H9 (cell line): Measurements from ENCODE around the gene PRPF4. TPM values are rescaled to one million over a fixed set of nuclear protein-coding genes. Genes with fewer than 3 reads are reported as not detected.

Experiments used
- DNase-seq: peaks from one replicate; pipeline ENCODE4 v3.0.0-alpha.2; 2017
- H2AFZ ChIP-seq: one replicate; pipeline ENCODE4 v1.6.1; 2013; ENCODE audit warnings: mild to moderate bottlenecking, low read length, control low read depth, moderate library complexity
- H2AK5ac ChIP-seq: 2 replicates; pipeline ENCODE4 v1.6.1; 2013; ENCODE audit warnings: low read length, control low read depth, mixed read lengths; ENCODE audit not compliant: insufficient read length
- H2BK120ac ChIP-seq: one replicate; pipeline ENCODE4 v1.6.1; 2013; ENCODE audit warnings: low read depth, mild to moderate bottlenecking, low read length, control low read depth, inconsistent platforms; ENCODE audit not compliant: poor library complexity, severe bottlenecking
- H2BK12ac ChIP-seq: 2 replicates; pipeline ENCODE4 v1.6.1; 2013; ENCODE audit warnings: low read length, control low read depth, mixed read lengths, low read depth; ENCODE audit not compliant: insufficient read length
- H2BK15ac ChIP-seq: 2 replicates; pipeline ENCODE4 v1.6.1; 2013; ENCODE audit warnings: low read depth, low read length, control low read depth
- H2BK20ac ChIP-seq: one replicate; pipeline ENCODE4 v1.6.1; 2013; ENCODE audit warnings: low read depth, mild to moderate bottlenecking, low read length, control low read depth, inconsistent platforms; ENCODE audit not compliant: poor library complexity, severe bottlenecking
- H2BK5ac ChIP-seq: 2 replicates; pipeline ENCODE4 v1.6.1; 2013; ENCODE audit warnings: low read length, control low read depth, mixed read lengths; ENCODE audit not compliant: insufficient read length
- H3K14ac ChIP-seq: 2 replicates; pipeline ENCODE4 v1.6.1; 2013; ENCODE audit warnings: low read length, control low read depth; ENCODE audit not compliant: insufficient read depth
- H3K18ac ChIP-seq: 2 replicates; pipeline ENCODE4 v1.6.1; 2013; ENCODE audit warnings: low read depth, mild to moderate bottlenecking, mixed read lengths, low read length, control low read depth; ENCODE audit not compliant: insufficient read length
- H3K23ac ChIP-seq: 2 replicates; pipeline ENCODE4 v1.6.1; 2013; ENCODE audit warnings: low read length, control low read depth, mixed read lengths, low read depth; ENCODE audit not compliant: insufficient read length
- H3K23me2 ChIP-seq: 2 replicates; pipeline ENCODE4 v1.6.1; 2013; ENCODE audit warnings: low read depth, mild to moderate bottlenecking, mixed read lengths, low read length, control low read depth; ENCODE audit not compliant: insufficient read length, poor library complexity, severe bottlenecking
- H3K27ac ChIP-seq: 2 replicates; pipeline ENCODE4 v1.5.1; 2013; ENCODE audit warnings: low read length, control low read depth, mixed read lengths, low read depth; ENCODE audit not compliant: insufficient read length
- H3K27me3 ChIP-seq: 2 replicates; pipeline ENCODE4 v1.6.1; 2013; ENCODE audit warnings: low read length, control low read depth, inconsistent platforms; ENCODE audit not compliant: insufficient read depth
- H3K4ac ChIP-seq: 2 replicates; pipeline ENCODE4 v1.6.1; 2013; ENCODE audit warnings: low read depth, mild to moderate bottlenecking, control low read depth, inconsistent platforms, low read length, moderate library complexity
- H3K4me1 ChIP-seq: 2 replicates; pipeline ENCODE4 v1.6.1; 2013; ENCODE audit warnings: low read length, control low read depth, inconsistent platforms; ENCODE audit not compliant: insufficient read depth
- H3K4me2 ChIP-seq: 2 replicates; pipeline ENCODE4 v1.6.1; 2013; ENCODE audit warnings: low read length, control low read depth, mixed read lengths; ENCODE audit not compliant: insufficient read length, insufficient read depth
- H3K56ac ChIP-seq: 2 replicates; pipeline ENCODE4 v1.6.1; 2013; ENCODE audit warnings: low read depth, mild to moderate bottlenecking, mixed read lengths, low read length, control low read depth; ENCODE audit not compliant: insufficient read length
- H3K79me1 ChIP-seq: 2 replicates; pipeline ENCODE4 v1.6.1; 2013; ENCODE audit warnings: low read depth, mild to moderate bottlenecking, moderate library complexity, low read length, control low read depth, inconsistent platforms; ENCODE audit not compliant: insufficient read depth, poor library complexity, severe bottlenecking
- H3K79me2 ChIP-seq: 2 replicates; pipeline ENCODE4 v1.6.1; 2013; ENCODE audit warnings: low read length, control low read depth, inconsistent platforms; ENCODE audit not compliant: insufficient read depth
- H3K9ac ChIP-seq: 2 replicates; pipeline ENCODE4 v1.6.1; 2013; ENCODE audit warnings: low read length, control low read depth, mixed read lengths; ENCODE audit not compliant: insufficient read length; ENCODE audit errors: extremely low read depth
- H3K9me3 ChIP-seq: one replicate; pipeline ENCODE4 v1.6.1; 2013; ENCODE audit warnings: low read depth, low read length, inconsistent platforms; ENCODE audit not compliant: control insufficient read depth
- H3T11ph ChIP-seq: one replicate; pipeline ENCODE4 v1.6.1; 2013; ENCODE audit warnings: mild to moderate bottlenecking, low read length, control low read depth, inconsistent platforms
- H4K20me1 ChIP-seq: one replicate; pipeline ENCODE4 v1.6.1; 2013; ENCODE audit not compliant: control insufficient read depth, insufficient read length, insufficient read depth
- H4K5ac ChIP-seq: 2 replicates; pipeline ENCODE4 v1.6.1; 2013; ENCODE audit warnings: low read depth, mild to moderate bottlenecking, mixed read lengths, low read length, control low read depth; ENCODE audit not compliant: insufficient read length
- H4K8ac ChIP-seq: replicated peaks from 2 replicates; pipeline ENCODE4 v1.6.1; 2013; ENCODE audit warnings: low read length, control low read depth, mixed read lengths, low read depth; ENCODE audit not compliant: insufficient read length
- H4K91ac ChIP-seq: 2 replicates; pipeline ENCODE4 v1.6.1; 2013; ENCODE audit warnings: low read depth, mild to moderate bottlenecking, moderate library complexity, mixed read lengths, low read length, control low read depth; ENCODE audit not compliant: insufficient read length
- H3K27ac Mint-ChIP-seq, 3 experiments: 2 replicates in 2 of 3; 3 replicates in 1 of 3; pipeline ENCODE4 v1.8.0; 2020 to 2021; ENCODE audit warnings: mixed read lengths in 3 of 3, mild to moderate bottlenecking in 1 of 3, moderate library complexity in 1 of 3
- H3K27me3 Mint-ChIP-seq: 2 replicates; pipeline ENCODE4 v1.8.0; 2021; ENCODE audit warnings: low read depth, mild to moderate bottlenecking, moderate library complexity, mixed read lengths
- H3K36me3 Mint-ChIP-seq, 3 experiments: 2 replicates in 2 of 3; 3 replicates in 1 of 3; pipeline ENCODE4 v1.8.0; 2020 to 2021; ENCODE audit warnings: low read depth in 3 of 3, mixed read lengths in 3 of 3; ENCODE audit not compliant: insufficient read depth in 1 of 3
- H3K4me1 Mint-ChIP-seq, 2 experiments: 2 replicates each; pipeline ENCODE4 v1.8.0; 2020; ENCODE audit warnings: mixed read lengths in 2 of 2
- H3K4me3 Mint-ChIP-seq, 2 experiments: 2 replicates in 1 of 2; 3 replicates in 1 of 2; pipeline ENCODE4 v1.8.0; 2020 to 2021; ENCODE audit warnings: mild to moderate bottlenecking in 2 of 2, mixed read lengths in 2 of 2, moderate library complexity in 1 of 2
- H3K9me3 Mint-ChIP-seq, 2 experiments: 2 replicates in 1 of 2; 3 replicates in 1 of 2; pipeline ENCODE4 v1.8.0; 2020; ENCODE audit warnings: mild to moderate bottlenecking in 2 of 2, mixed read lengths in 2 of 2, moderate library complexity in 1 of 2
- CTCF ChIP-seq: fragments of 200-600 bp; sonication (generic); conservative IDR thresholded peaks from 3 replicates; pipeline ENCODE4 v1.8.0; 2021; ENCODE audit warnings: antibody characterized with exemption, mild to moderate bottlenecking
- WGBS: extraction: QIAGEN DNeasy Blood & Tissue Kit; methylation state at CpG from one replicate; pipeline ENCODE4 v1.1.7; 2013; ENCODE audit warnings: missing lambda C conversion rate, low lambda C conversion rate, mixed read lengths; ENCODE audit not compliant: insufficient read length; ENCODE audit errors: extremely low coverage; 5-methylcytosine and 5-hydroxymethylcytosine counted together
- total RNA-seq: library from RNA; stranded (reverse); gene quantifications from 2 replicates; pipeline ENCODE4 v1.2.1, GENCODE V29; 2021

The PRPF4 gene
- total RNA-seq, 1 experiment from 2014 or later, result 49.8 TPM

DNA sequence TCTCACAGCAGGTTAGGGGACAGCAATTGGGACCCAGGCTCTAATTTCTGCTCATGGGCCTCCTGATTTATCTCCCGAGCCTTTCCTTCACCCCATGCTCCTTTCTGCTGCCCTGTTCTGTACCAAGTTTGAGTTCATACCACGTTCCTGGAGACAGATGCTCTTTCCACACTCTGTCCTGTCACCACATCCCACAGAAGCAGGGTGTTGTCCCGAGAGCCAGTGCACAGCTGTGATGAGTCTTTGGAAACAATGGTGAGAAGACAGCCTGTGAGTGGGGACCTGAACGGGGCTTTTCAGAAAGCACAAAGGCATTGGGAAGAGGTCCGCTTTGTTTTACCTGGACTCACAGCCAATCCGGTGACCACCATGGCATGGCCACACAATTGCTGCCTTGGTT, 47.2 kb downstream of the PRPF4 start:
- no peak overlapping the region for H4K91ac ChIP-seq
- H3K4me2 ChIP-seq, result no peak overlapping the region
- H4K5ac ChIP-seq, result no peak overlapping the region
- H3K36me3 Mint-ChIP-seq, result no peaks in the 10 kb centered on the region
- no peak overlapping the region for H3K9ac ChIP-seq
- no peak overlapping the region for H3K56ac ChIP-seq
- no peak for TF ChIP-seq CTCF
- no peak overlapping the region for H3K4ac ChIP-seq
- no peaks in the 10 kb centered on the region for H3K9me3 ChIP-seq
- no peak overlapping the region for H3K14ac ChIP-seq
- no peak for DNase-seq
- H3K27me3 ChIP-seq, result no peaks in the 10 kb centered on the region; the same call in 1 of the 2 replicates
- H2BK120ac ChIP-seq, result no peak overlapping the region
- no peaks in the 10 kb centered on the region for H4K20me1 ChIP-seq
- no peak overlapping the region for H2BK15ac ChIP-seq
- H3K27ac ChIP-seq, result no peak overlapping the region
- peaks cover 10% of the 10 kb centered on the region for H3K27me3 Mint-ChIP-seq
- H3K18ac ChIP-seq, result no peak overlapping the region
- H3K9me3 Mint-ChIP-seq, result no peaks in the 10 kb centered on the region
- no peaks in the 10 kb centered on the region for H3K79me1 ChIP-seq
- no peak overlapping the region for H2BK5ac ChIP-seq
- H2AFZ ChIP-seq, result no peak overlapping the region
- H3K4me1 ChIP-seq, result no peaks in the 10 kb centered on the region
- H3K27ac Mint-ChIP-seq, result no peak overlapping the region
- H2AK5ac ChIP-seq, result no peak overlapping the region
- H2BK20ac ChIP-seq, result no peak overlapping the region
- no peak overlapping the region for H3T11ph ChIP-seq
- no peak overlapping the region for H2BK12ac ChIP-seq
- no CpG with 5 or more reads among the region's 6 CpGs for WGBS
- H4K8ac ChIP-seq, result no peak overlapping the region
- no peaks in the 10 kb centered on the region for H3K23me2 ChIP-seq
- no peaks in the 10 kb centered on the region for H3K79me2 ChIP-seq
- no peak overlapping the region for H3K23ac ChIP-seq
- no peaks in the 10 kb centered on the region; a peak in 1 of 4 replicates for H3K4me1 Mint-ChIP-seq
- no peak overlapping the region; a peak in 1 of 5 replicates for H3K4me3 Mint-ChIP-seq
